Measurements from ENCODE around the gene CADPS. TPM values are rescaled to one million over a fixed set of nuclear protein-coding genes. Genes with fewer than 3 reads are reported as not detected.
A peak's percentile ranks its signal among the peaks of the same experiment; 100 is the strongest.

CADPS gene
- polyA plus RNA-seq, 1 donor: 17.8 TPM

- no CpG with 5 or more reads among the region's 4 CpGs for WGBS (ENCODE audit: insufficient coverage, low lambda C conversion rate)
- H3K27ac ChIP-seq (ENCODE audit: low read length): no peak overlapping the region
- H3K27me3 ChIP-seq (ENCODE audit: control insufficient read depth, insufficient read depth, low read length): no peaks in the 10 kb centered on the region
- no peaks in the 10 kb centered on the region for H3K36me3 ChIP-seq (ENCODE audit: control insufficient read depth, insufficient read depth, low read length)
- no peaks in the 10 kb centered on the region for H3K9me3 ChIP-seq (ENCODE audit: control insufficient read depth, low read depth, low read length)
- DNase-seq: no peak
- no peak overlapping the region for H3K4me3 ChIP-seq (ENCODE audit: low read length)
- H3K4me1 ChIP-seq (ENCODE audit: control insufficient read depth, insufficient read depth, low read length): no peaks in the 10 kb centered on the region
These were observed 118.2 kb downstream of the CADPS start for GRCh38 chr3:62757045-62757444.

- H3K27ac ChIP-seq (ENCODE audit: low read length): no peak overlapping the region
- no CpG with 5 or more reads among the region's 8 CpGs for WGBS (ENCODE audit: insufficient coverage, low lambda C conversion rate)
- H3K4me1 ChIP-seq (ENCODE audit: control insufficient read depth, insufficient read depth, low read length): no peaks in the 10 kb centered on the region
- H3K27me3 ChIP-seq (ENCODE audit: control insufficient read depth, insufficient read depth, low read length): no peaks in the 10 kb centered on the region
- H3K4me3 ChIP-seq (ENCODE audit: low read length): no peak overlapping the region
- no peak for DNase-seq
- no peaks in the 10 kb centered on the region for H3K9me3 ChIP-seq (ENCODE audit: control insufficient read depth, low read depth, low read length)
- no peaks in the 10 kb centered on the region for H3K36me3 ChIP-seq (ENCODE audit: control insufficient read depth, insufficient read depth, low read length)
These were observed 119.9 kb downstream of the CADPS start for GRCh38 chr3:62755285-62755684.

- H3K9me3 ChIP-seq (ENCODE audit: control insufficient read depth, low read depth, low read length): no peaks in the 10 kb centered on the region
- no peaks in the 10 kb centered on the region for H3K4me1 ChIP-seq (ENCODE audit: control insufficient read depth, insufficient read depth, low read length)
- H3K27me3 ChIP-seq (ENCODE audit: control insufficient read depth, insufficient read depth, low read length): no peaks in the 10 kb centered on the region
- WGBS (ENCODE audit: insufficient coverage, low lambda C conversion rate): no CpG with 5 or more reads among the region's 2 CpGs
- DNase-seq: no peak
- no peak overlapping the region for H3K27ac ChIP-seq (ENCODE audit: low read length)
- H3K4me3 ChIP-seq (ENCODE audit: low read length): no peak overlapping the region
- no peaks in the 10 kb centered on the region for H3K36me3 ChIP-seq (ENCODE audit: control insufficient read depth, insufficient read depth, low read length)
These were observed 125.6 kb downstream of the CADPS start for GRCh38 chr3:62749657-62750056.

- Histone ChIP-seq H3K27ac (ENCODE audit: low read length) (no peak overlapping the region), H3K36me3 (ENCODE audit: control insufficient read depth, insufficient read depth, low read length) (no peaks in the 10 kb centered on the region), H3K4me1 (ENCODE audit: control insufficient read depth, insufficient read depth, low read length) (no peaks in the 10 kb centered on the region), H3K9me3 (ENCODE audit: control insufficient read depth, low read depth, low read length) (no peaks in the 10 kb centered on the region), H3K4me3 (ENCODE audit: low read length) (no peak overlapping the region), H3K27me3 (ENCODE audit: control insufficient read depth, insufficient read depth, low read length) (no peaks in the 10 kb centered on the region)
- 36% methylated on average over 3 of the region's 4 CpGs for WGBS (ENCODE audit: insufficient coverage, low lambda C conversion rate)
- no peak for DNase-seq
These were observed 126.1 kb downstream of the CADPS start for GRCh38 chr3:62749130-62749529.

GRCh38 chr3:62737449-62737848 lies 137.8 kb downstream of the CADPS start:
- Histone ChIP-seq H3K4me1 (ENCODE audit: control insufficient read depth, insufficient read depth, low read length) (peaks cover 4% of the 10 kb centered on the region), H3K27ac (ENCODE audit: low read length) (no peak overlapping the region), H3K27me3 (ENCODE audit: control insufficient read depth, insufficient read depth, low read length) (no peaks in the 10 kb centered on the region), H3K9me3 (ENCODE audit: control insufficient read depth, low read depth, low read length) (no peaks in the 10 kb centered on the region), H3K4me3 (ENCODE audit: low read length) (no peak overlapping the region), H3K36me3 (ENCODE audit: control insufficient read depth, insufficient read depth, low read length) (no peaks in the 10 kb centered on the region)
- no peak for DNase-seq
- WGBS (ENCODE audit: insufficient coverage, low lambda C conversion rate): 79% methylated on average over 2 of the region's 3 CpGs

GRCh38 chr3:62735510-62735909 lies 139.7 kb downstream of the CADPS start:
- no peaks in the 10 kb centered on the region for H3K27me3 ChIP-seq (ENCODE audit: control insufficient read depth, insufficient read depth, low read length)
- DNase-seq: no peak
- no CpG with 5 or more reads among the region's 1 CpG for WGBS (ENCODE audit: insufficient coverage, low lambda C conversion rate)
- H3K36me3 ChIP-seq (ENCODE audit: control insufficient read depth, insufficient read depth, low read length): no peaks in the 10 kb centered on the region
- no peaks in the 10 kb centered on the region for H3K9me3 ChIP-seq (ENCODE audit: control insufficient read depth, low read depth, low read length)
- no peak overlapping the region for H3K27ac ChIP-seq (ENCODE audit: low read length)
- no peak overlapping the region for H3K4me3 ChIP-seq (ENCODE audit: low read length)
- H3K4me1 ChIP-seq (ENCODE audit: control insufficient read depth, insufficient read depth, low read length): peaks cover 4% of the 10 kb centered on the region

- no peak overlapping the region for H3K4me3 ChIP-seq (ENCODE audit: low read length)
- no peaks in the 10 kb centered on the region for H3K27me3 ChIP-seq (ENCODE audit: control insufficient read depth, insufficient read depth, low read length)
- WGBS (ENCODE audit: insufficient coverage, low lambda C conversion rate): 50% methylated on average over 2 of the region's 5 CpGs
- peak; percentile 78 to 88 for DNase-seq
- peaks cover 4% of the 10 kb centered on the region for H3K4me1 ChIP-seq (ENCODE audit: control insufficient read depth, insufficient read depth, low read length)
- H3K27ac ChIP-seq (ENCODE audit: low read length): peak overlapping the region; percentile 56
- H3K36me3 ChIP-seq (ENCODE audit: control insufficient read depth, insufficient read depth, low read length): no peaks in the 10 kb centered on the region
- no peaks in the 10 kb centered on the region for H3K9me3 ChIP-seq (ENCODE audit: control insufficient read depth, low read depth, low read length)
These were observed 142.9 kb downstream of the CADPS start for GRCh38 chr3:62732183-62732904.

GRCh38 chr3:62727981-62728380 lies 147.2 kb downstream of the CADPS start:
- no CpG with 5 or more reads among the region's 5 CpGs for WGBS (ENCODE audit: insufficient coverage, low lambda C conversion rate)
- H3K36me3 ChIP-seq (ENCODE audit: control insufficient read depth, insufficient read depth, low read length): no peaks in the 10 kb centered on the region

GRCh38 chr3:62727536-62727935 lies 147.7 kb downstream of the CADPS start:
- Histone ChIP-seq H3K9me3 (ENCODE audit: control insufficient read depth, low read depth, low read length) (no peaks in the 10 kb centered on the region), H3K4me1 (ENCODE audit: control insufficient read depth, insufficient read depth, low read length) (no peaks in the 10 kb centered on the region), H3K27me3 (ENCODE audit: control insufficient read depth, insufficient read depth, low read length) (peaks cover 7% of the 10 kb centered on the region), H3K4me3 (ENCODE audit: low read length) (no peak overlapping the region), H3K27ac (ENCODE audit: low read length) (no peak overlapping the region), H3K36me3 (ENCODE audit: control insufficient read depth, insufficient read depth, low read length) (no peaks in the 10 kb centered on the region)
- WGBS (ENCODE audit: insufficient coverage, low lambda C conversion rate): no CpG with 5 or more reads among the region's 1 CpG
- DNase-seq: no peak

More at GRCh38 chr3:62727981-62728380, 147.2 kb downstream of the CADPS start:
- Histone ChIP-seq H3K4me3 (ENCODE audit: low read length) (no peak overlapping the region), H3K27ac (ENCODE audit: low read length) (no peak overlapping the region), H3K4me1 (ENCODE audit: control insufficient read depth, insufficient read depth, low read length) (peaks cover 2% of the 10 kb centered on the region), H3K9me3 (ENCODE audit: control insufficient read depth, low read depth, low read length) (no peaks in the 10 kb centered on the region), H3K27me3 (ENCODE audit: control insufficient read depth, insufficient read depth, low read length) (peaks cover 3% of the 10 kb centered on the region)
- DNase-seq: no peak

- Histone ChIP-seq H3K4me3 (ENCODE audit: low read length) (no peak overlapping the region), H3K36me3 (ENCODE audit: control insufficient read depth, insufficient read depth, low read length) (no peaks in the 10 kb centered on the region), H3K9me3 (ENCODE audit: control insufficient read depth, low read depth, low read length) (no peaks in the 10 kb centered on the region), H3K27me3 (ENCODE audit: control insufficient read depth, insufficient read depth, low read length) (peaks cover 7% of the 10 kb centered on the region), H3K4me1 (ENCODE audit: control insufficient read depth, insufficient read depth, low read length) (no peaks in the 10 kb centered on the region), H3K27ac (ENCODE audit: low read length) (no peak overlapping the region)
- WGBS (ENCODE audit: insufficient coverage, low lambda C conversion rate): no CpG with 5 or more reads among the region's 4 CpGs
- no peak for DNase-seq
These were observed 150.7 kb downstream of the CADPS start for GRCh38 chr3:62724503-62724902.

- no peak overlapping the region for H3K4me3 ChIP-seq (ENCODE audit: low read length)
- no peak for DNase-seq
- no CpG with 5 or more reads among the region's 1 CpG for WGBS (ENCODE audit: insufficient coverage, low lambda C conversion rate)
- no peaks in the 10 kb centered on the region for H3K36me3 ChIP-seq (ENCODE audit: control insufficient read depth, insufficient read depth, low read length)
- no peaks in the 10 kb centered on the region for H3K4me1 ChIP-seq (ENCODE audit: control insufficient read depth, insufficient read depth, low read length)
- peaks cover 7% of the 10 kb centered on the region for H3K27me3 ChIP-seq (ENCODE audit: control insufficient read depth, insufficient read depth, low read length)
- no peak overlapping the region for H3K27ac ChIP-seq (ENCODE audit: low read length)
- H3K9me3 ChIP-seq (ENCODE audit: control insufficient read depth, low read depth, low read length): no peaks in the 10 kb centered on the region
These were observed 151.3 kb downstream of the CADPS start for GRCh38 chr3:62723914-62724217.
